Peyer's patch (tissue), 4 donors: ENCODE data around the gene ALDH8A1. TPM values are rescaled to one million over a fixed set of nuclear protein-coding genes. Genes with fewer than 3 reads are reported as not detected.
"Not testable (repeated sequence)": the region's sequence is repeated elsewhere in the genome, so short reads cannot be mapped to it uniquely, and the experiment has no call there.

Source experiments
- DNase-seq, 3 donors: peaks; one replicate each; pipeline ENCODE4 v3.0.0-alpha.2; 2017 to 2019
- H3K27ac ChIP-seq, 4 donors: fragments of 200-600 bp; sonication (generic); one replicate each; pipeline ENCODE4 v1.5.1; 2016 to 2019
- H3K27me3 ChIP-seq, 2 donors: fragments of 200-600 bp; sonication (generic); one replicate each; pipeline ENCODE4 v1.5.1; 2019
- H3K36me3 ChIP-seq, 3 donors: fragments of 200-600 bp; sonication (generic); one replicate each; pipeline ENCODE4 v1.5.1; 2016 to 2019
- H3K4me1 ChIP-seq, 4 donors: fragments of 200-600 bp; sonication (generic); one replicate each; pipeline ENCODE4 v1.5.1; 2016 to 2019
- H3K4me3 ChIP-seq, 4 donors: fragments of 200-600 bp; sonication (generic); 1 replicate in 3 of 4; 2 replicates in 1 of 4; pipeline ENCODE4 v1.5.1; 2016 to 2019; ENCODE audit warnings: mild to moderate bottlenecking in 1 of 4
- H3K9me3 ChIP-seq, 4 donors: fragments of 200-600 bp; sonication (generic); one replicate each; pipeline ENCODE4 v1.5.1; 2016 to 2019; ENCODE audit warnings: mild to moderate bottlenecking in 1 of 4
- POLR2A ChIP-seq, 2 donors: fragments of 450-650 bp; IDR thresholded peaks; one replicate each; pipeline ENCODE4 v1.5.1; 2017; ENCODE audit warnings: antibody characterized with exemption in 2 of 2, mild to moderate bottlenecking in 2 of 2, moderate library complexity in 2 of 2
- total RNA-seq, 4 donors: library from RNA; depleted of rRNA; stranded (reverse); fragments of >200 nt; gene quantifications; one replicate each; pipeline ENCODE4 v1.1.0, GENCODE V29; 2016
- TF ChIP-seq, protein P1 (sequence below), 6 experiments: fragments of 450-650 bp in 4 of 6; fragments of 200-600 bp in 2 of 6; sonication (generic) in 1 of 6; IDR thresholded peaks; one replicate each; pipeline ENCODE4 v1.5.1; 2017 to 2019; ENCODE audit warnings: antibody characterized with exemption in 6 of 6, mild to moderate bottlenecking in 3 of 6, moderate library complexity in 1 of 6

Gene ALDH8A1
- total RNA-seq, 4 donors from 2014 or later, result 0.40 to 0.57 TPM; not detected in 2

DNA sequence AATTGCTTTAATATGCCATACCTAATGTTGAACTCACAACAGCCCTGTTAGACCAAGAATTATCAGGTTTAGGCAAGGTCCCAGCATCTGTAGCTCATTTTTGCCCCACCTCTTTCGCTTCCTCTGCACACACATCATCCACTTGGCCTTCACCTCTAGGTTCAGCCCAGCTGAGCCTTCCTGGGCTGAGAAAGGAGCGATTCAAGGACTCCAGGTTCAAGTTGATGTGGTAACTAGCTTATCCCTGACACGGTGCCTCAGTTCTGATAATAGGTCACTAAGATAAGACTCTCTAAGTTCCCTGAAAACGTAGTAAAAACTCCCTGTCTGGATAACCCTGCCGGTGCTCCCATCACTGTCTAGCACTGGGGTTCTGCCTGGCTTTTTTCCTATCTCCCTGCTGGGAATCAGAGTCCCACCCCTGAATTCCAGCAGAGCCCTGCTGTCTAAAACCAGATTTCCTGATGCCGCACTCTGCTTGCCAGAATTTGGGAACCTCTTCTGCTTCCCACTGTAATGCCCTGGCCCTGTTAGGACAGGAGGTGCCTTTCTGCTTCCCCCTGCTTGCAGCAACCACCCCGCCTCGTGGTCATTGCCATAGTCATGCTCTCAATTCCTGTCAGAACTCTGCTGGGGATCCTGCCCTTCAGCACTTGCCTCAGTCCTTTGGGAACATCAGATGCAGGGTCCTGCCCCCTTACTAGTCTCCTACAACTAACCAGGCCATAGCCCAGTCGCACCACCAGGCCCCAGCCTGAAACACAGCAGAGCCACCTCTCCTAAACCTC, 47.6 kb downstream of the ALDH8A1 start:
- Histone ChIP-seq H3K4me3 (no peak overlapping the region), H3K4me1 (no peaks in the 10 kb centered on the region), H3K27me3 (no peaks in the 10 kb centered on the region), H3K27ac (no peak overlapping the region), H3K36me3 (no peaks in the 10 kb centered on the region), H3K9me3 (no peaks in the 10 kb centered on the region)
- TF ChIP-seq, protein P1, sequence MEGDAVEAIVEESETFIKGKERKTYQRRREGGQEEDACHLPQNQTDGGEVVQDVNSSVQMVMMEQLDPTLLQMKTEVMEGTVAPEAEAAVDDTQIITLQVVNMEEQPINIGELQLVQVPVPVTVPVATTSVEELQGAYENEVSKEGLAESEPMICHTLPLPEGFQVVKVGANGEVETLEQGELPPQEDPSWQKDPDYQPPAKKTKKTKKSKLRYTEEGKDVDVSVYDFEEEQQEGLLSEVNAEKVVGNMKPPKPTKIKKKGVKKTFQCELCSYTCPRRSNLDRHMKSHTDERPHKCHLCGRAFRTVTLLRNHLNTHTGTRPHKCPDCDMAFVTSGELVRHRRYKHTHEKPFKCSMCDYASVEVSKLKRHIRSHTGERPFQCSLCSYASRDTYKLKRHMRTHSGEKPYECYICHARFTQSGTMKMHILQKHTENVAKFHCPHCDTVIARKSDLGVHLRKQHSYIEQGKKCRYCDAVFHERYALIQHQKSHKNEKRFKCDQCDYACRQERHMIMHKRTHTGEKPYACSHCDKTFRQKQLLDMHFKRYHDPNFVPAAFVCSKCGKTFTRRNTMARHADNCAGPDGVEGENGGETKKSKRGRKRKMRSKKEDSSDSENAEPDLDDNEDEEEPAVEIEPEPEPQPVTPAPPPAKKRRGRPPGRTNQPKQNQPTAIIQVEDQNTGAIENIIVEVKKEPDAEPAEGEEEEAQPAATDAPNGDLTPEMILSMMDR (IDR thresholded peaks at IDR 0.05), result no peak
- no peak for TF ChIP-seq POLR2A (IDR thresholded peaks at IDR 0.05)
- DNase-seq, result no peak

DNA sequence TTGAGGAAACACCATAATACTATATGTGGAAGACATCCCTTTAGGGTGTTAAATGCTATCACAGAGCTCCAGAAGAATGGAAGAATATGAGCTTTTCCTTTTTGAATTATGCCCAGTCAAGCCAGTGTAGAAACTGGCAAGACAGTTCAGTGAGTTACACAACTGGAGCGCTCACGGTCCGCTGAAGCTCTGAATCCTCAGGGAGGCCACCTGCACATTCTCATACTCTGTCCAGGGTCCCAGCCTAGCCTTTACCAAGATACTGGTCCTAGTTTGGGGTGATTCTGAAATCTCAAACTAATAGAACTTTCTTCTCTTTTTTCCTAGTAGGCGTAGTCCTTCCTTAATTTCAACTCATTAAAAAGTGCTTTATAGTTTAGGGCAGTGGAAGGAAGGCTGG, 51.3 kb downstream of the ALDH8A1 start:
- no peak overlapping the region for H3K4me3 ChIP-seq
- no peaks in the 10 kb centered on the region for H3K4me1 ChIP-seq
- DNase-seq, result no peak
- no peaks in the 10 kb centered on the region for H3K27me3 ChIP-seq
- no peaks in the 10 kb centered on the region for H3K36me3 ChIP-seq
- TF ChIP-seq, protein P1 (IDR thresholded peaks at IDR 0.05), result no peak
- TF ChIP-seq POLR2A (IDR thresholded peaks at IDR 0.05), result no peak
- no peak overlapping the region for H3K27ac ChIP-seq
- H3K9me3 ChIP-seq, result no peaks in the 10 kb centered on the region

DNA sequence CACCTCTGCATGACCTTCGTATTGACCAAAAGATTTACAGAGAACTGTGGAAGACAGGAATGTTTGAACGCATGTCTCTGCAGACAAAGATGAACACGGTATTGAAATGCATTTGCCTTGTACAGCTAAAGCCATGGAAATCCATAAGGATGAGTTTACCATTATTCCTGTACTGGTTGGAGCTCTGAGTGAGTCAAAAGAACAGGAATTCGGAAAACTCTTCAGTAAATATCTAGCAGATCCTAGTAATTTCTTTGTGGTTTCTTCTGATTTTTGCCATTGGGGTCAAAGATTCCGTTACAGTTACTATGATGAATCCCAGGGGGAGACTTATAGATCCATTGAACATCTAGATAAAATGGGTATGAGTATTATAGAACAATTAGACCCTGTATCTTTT, 51.7 kb downstream of the ALDH8A1 start:
- not testable (repeated sequence) for H3K4me1 ChIP-seq, H3K27me3 ChIP-seq, H3K36me3 ChIP-seq, H3K9me3 ChIP-seq, H3K4me3 ChIP-seq, DNase-seq, H3K27ac ChIP-seq

DNA sequence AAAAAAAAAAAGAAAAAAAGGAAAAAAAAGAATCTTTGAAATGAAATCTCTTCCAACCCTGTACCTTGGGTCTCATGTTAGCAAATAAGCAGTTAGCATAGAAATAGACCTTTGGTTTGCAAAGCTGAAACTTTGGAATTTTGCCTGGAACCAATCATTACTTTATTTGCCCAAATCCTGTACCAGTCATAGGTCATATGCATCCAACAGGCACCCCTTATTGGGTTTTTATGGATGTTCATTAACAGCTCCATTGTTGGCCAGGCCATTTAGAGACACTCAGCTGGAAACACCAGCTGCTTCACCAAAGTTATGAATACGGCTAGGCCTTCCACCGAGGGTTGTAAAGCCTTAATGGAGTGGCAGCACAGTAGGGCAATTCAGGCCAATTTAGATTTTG, 53.0 kb downstream of the ALDH8A1 start:
- H3K27ac ChIP-seq, result no peak overlapping the region
- H3K9me3 ChIP-seq, result no peaks in the 10 kb centered on the region
- H3K4me3 ChIP-seq, result no peak overlapping the region
- TF ChIP-seq, protein P1 (IDR thresholded peaks at IDR 0.05), result no peak
- no peak for TF ChIP-seq POLR2A (IDR thresholded peaks at IDR 0.05)
- no peaks in the 10 kb centered on the region for H3K36me3 ChIP-seq
- DNase-seq, result no peak
- H3K27me3 ChIP-seq, result no peaks in the 10 kb centered on the region
- H3K4me1 ChIP-seq, result no peaks in the 10 kb centered on the region

DNA sequence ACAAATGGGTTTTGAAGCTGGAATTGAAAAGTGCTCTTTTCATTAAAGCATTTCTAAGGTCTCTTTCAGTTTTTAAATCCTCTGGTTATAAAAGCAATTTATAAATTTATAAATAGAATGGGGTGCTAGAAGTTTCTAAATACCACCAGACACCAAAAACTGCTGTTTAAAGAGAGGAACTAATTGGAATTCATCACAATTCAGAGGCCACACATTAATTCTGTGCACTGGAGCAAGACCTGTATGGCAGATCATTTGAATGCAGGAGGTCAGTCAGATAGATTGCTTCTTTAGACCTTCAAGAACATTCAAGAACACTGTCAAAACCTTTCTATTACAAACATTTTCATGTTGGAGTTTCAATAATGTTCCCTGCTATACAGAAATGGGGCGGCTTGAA, 55.1 kb downstream of the ALDH8A1 start:
- Histone ChIP-seq H3K4me3 (no peak overlapping the region), H3K4me1 (no peaks in the 10 kb centered on the region)

DNA sequence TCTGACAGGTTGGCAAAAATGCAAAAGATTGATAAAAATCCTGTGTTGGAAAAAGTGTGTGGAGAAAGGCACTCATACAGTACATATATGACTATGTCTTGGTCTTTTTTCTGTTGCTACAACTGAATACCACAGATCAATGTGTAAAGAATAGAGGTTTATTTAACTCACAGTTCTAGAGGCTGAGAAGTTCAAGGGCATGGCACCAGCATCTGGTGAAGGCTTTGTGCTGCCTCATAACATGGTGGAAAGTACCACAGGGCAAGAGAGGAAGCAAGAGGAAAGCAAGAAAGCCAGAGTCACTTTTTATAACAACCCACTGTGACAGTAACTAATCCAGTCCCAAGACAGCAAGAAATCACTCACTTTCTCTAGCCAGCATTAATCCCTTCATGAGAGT, 57.5 kb downstream of the ALDH8A1 start:
- Histone ChIP-seq H3K4me1 (no peaks in the 10 kb centered on the region), H3K9me3 (no peaks in the 10 kb centered on the region), H3K27me3 (no peaks in the 10 kb centered on the region), H3K4me3 (no peak overlapping the region), H3K36me3 (no peaks in the 10 kb centered on the region), H3K27ac (no peak overlapping the region)
- no peak for DNase-seq
- TF ChIP-seq, protein P1 (IDR thresholded peaks at IDR 0.05), result no peak
- no peak for TF ChIP-seq POLR2A (IDR thresholded peaks at IDR 0.05)

More for the DNA sequence above, 55.1 kb downstream of the ALDH8A1 start:
- TF ChIP-seq, protein P1 (IDR thresholded peaks at IDR 0.05), result no peak
- no peak for TF ChIP-seq POLR2A (IDR thresholded peaks at IDR 0.05)
- H3K27me3 ChIP-seq, result no peaks in the 10 kb centered on the region
- no peaks in the 10 kb centered on the region for H3K9me3 ChIP-seq
- no peaks in the 10 kb centered on the region for H3K36me3 ChIP-seq
- no peak overlapping the region for H3K27ac ChIP-seq
- DNase-seq, result no peak
